HL-60/S4 treated with phorbol 12-myristate 13-acetate at 8.2 ng/mL for 4 days and 3 days (cell line): ENCODE results near the gene CCDC51.

Experiments
- in situ Hi-C: fragments of 300-500 bp; cut with MboI; formaldehyde crosslinking; loops from 2 replicates; pipeline ENCODE4 v1.15.0; 2022; ENCODE audit warnings: low sequenced_read_pairs

CCDC51 gene

GRCh38 chr3:48423883-48424695 lies 15.8 kb downstream of the CCDC51 start:
- in situ Hi-C loops = no loop called here

GRCh38 chr3:48423241-48423882 lies 16.6 kb downstream of the CCDC51 start:
- in situ Hi-C loops = no loop called here

- in situ Hi-C loops = no loop called here
These were observed 17.2 kb downstream of the CCDC51 start for GRCh38 chr3:48422681-48423080.

GRCh38 chr3:48422272-48422671 lies 17.6 kb downstream of the CCDC51 start:
- in situ Hi-C loops = no loop called here

GRCh38 chr3:48420561-48420960 lies 19.4 kb downstream of the CCDC51 start:
- in situ Hi-C loops = no loop called here

GRCh38 chr3:48419597-48419996 lies 20.3 kb downstream of the CCDC51 start:
- in situ Hi-C loops = no loop called here

GRCh38 chr3:48419149-48419548 lies 20.8 kb downstream of the CCDC51 start:
- in situ Hi-C loops = no loop called here

GRCh38 chr3:48418651-48419050 lies 21.3 kb downstream of the CCDC51 start:
- in situ Hi-C loops = no loop called here

- in situ Hi-C loops = no loop called here
These were observed 21.8 kb downstream of the CCDC51 start for GRCh38 chr3:48418140-48418539.

GRCh38 chr3:48417529-48418108 lies 22.3 kb downstream of the CCDC51 start:
- in situ Hi-C loops = no loop called here

GRCh38 chr3:48416546-48416945 lies 23.4 kb downstream of the CCDC51 start:
- in situ Hi-C loops = no loop called here

GRCh38 chr3:48416091-48416505 lies 23.8 kb downstream of the CCDC51 start:
- in situ Hi-C loops = no loop called here

GRCh38 chr3:48415251-48415953 lies 24.5 kb downstream of the CCDC51 start:
- in situ Hi-C loops = no loop called here

- in situ Hi-C loops = no loop called here
These were observed 25.3 kb downstream of the CCDC51 start for GRCh38 chr3:48414376-48415250.

GRCh38 chr3:48413611-48414010 lies 26.3 kb downstream of the CCDC51 start:
- in situ Hi-C loops = no loop called here

- in situ Hi-C loops = no loop called here
These were observed 26.8 kb downstream of the CCDC51 start for GRCh38 chr3:48413086-48413485.

- in situ Hi-C loops = no loop called here
These were observed 27.4 kb downstream of the CCDC51 start for GRCh38 chr3:48412375-48413001.

- in situ Hi-C loops = no loop called here
These were observed 28.1 kb downstream of the CCDC51 start for GRCh38 chr3:48411606-48412374.

- in situ Hi-C loops = no loop called here
These were observed 28.8 kb downstream of the CCDC51 start for GRCh38 chr3:48411041-48411588.
